DND-41 (cell line): ENCODE results near the gene LRRC43.

Source experiments
- ATAC-seq: fragments of 200-7000 bp; cut with Tn5 transposase; 3 replicates; pipeline ENCODE4 v1.9.1; 2021; ENCODE audit warnings: low read depth; ENCODE audit not compliant: insufficient read depth
- DNase-seq: peaks from one replicate; pipeline ENCODE4 v3.0.0-alpha.2; 2020
- H2AFZ ChIP-seq: 2 replicates; pipeline ENCODE4 v1.6.0; 2012; ENCODE audit warnings: low read depth, low read length
- H3K27ac ChIP-seq: 2 replicates; pipeline ENCODE4 v1.5.1; 2012; ENCODE audit warnings: low read length, inconsistent platforms
- H3K27me3 ChIP-seq: fragments of 200-600 bp; sonication (generic); 2 replicates; pipeline ENCODE4 v1.6.0; 2012; ENCODE audit warnings: low read length, mild to moderate bottlenecking, inconsistent platforms; ENCODE audit not compliant: insufficient read depth, poor library complexity
- H3K36me3 ChIP-seq: 2 replicates; pipeline ENCODE4 v1.5.1; 2012; ENCODE audit warnings: low read length, inconsistent platforms; ENCODE audit not compliant: insufficient read depth
- H3K4me1 ChIP-seq: 2 replicates; pipeline ENCODE4 v1.5.1; 2012; ENCODE audit warnings: mild to moderate bottlenecking, low read length; ENCODE audit not compliant: insufficient read depth
- H3K4me2 ChIP-seq: 2 replicates; pipeline ENCODE4 v1.6.0; 2012; ENCODE audit warnings: mild to moderate bottlenecking, moderate library complexity, low read length, inconsistent platforms; ENCODE audit not compliant: insufficient read depth
- H3K4me3 ChIP-seq, 2 experiments: fragments of 200-600 bp in 1 of 2; shearing (Covaris generic) in 1 of 2; 2 replicates each; pipeline ENCODE4 v1.5.1; 2012 to 2016; ENCODE audit warnings: inconsistent platforms in 2 of 2, low read length in 2 of 2, mild to moderate bottlenecking in 2 of 2, low read depth in 1 of 2, moderate library complexity in 1 of 2
- H3K79me2 ChIP-seq: 2 replicates; pipeline ENCODE4 v1.6.0; 2012; ENCODE audit warnings: low read length, inconsistent platforms; ENCODE audit not compliant: insufficient read depth
- H3K9ac ChIP-seq: 2 replicates; pipeline ENCODE4 v1.6.0; 2012; ENCODE audit warnings: low read depth, mild to moderate bottlenecking, inconsistent platforms, low read length, moderate library complexity
- H3K9me3 ChIP-seq: 2 replicates; pipeline ENCODE4 v1.5.1; 2012; ENCODE audit warnings: low read length, moderate library complexity, mild to moderate bottlenecking, inconsistent platforms; ENCODE audit not compliant: insufficient read depth, severe bottlenecking
- H4K20me1 ChIP-seq: 2 replicates; pipeline ENCODE4 v1.6.0; 2012; ENCODE audit warnings: low read length; ENCODE audit not compliant: insufficient read depth
- CTCF ChIP-seq: IDR thresholded peaks from 2 replicates; pipeline ENCODE4 v1.5.1; 2012; ENCODE audit warnings: borderline replicate concordance, low read length, moderate library complexity, mild to moderate bottlenecking; ENCODE audit not compliant: poor library complexity, severe bottlenecking; ENCODE audit errors: extremely low read depth
- EZH2 ChIP-seq: IDR thresholded peaks from 3 replicates; pipeline ENCODE4 v1.6.1; 2012; ENCODE audit warnings: borderline replicate concordance, low read depth, mild to moderate bottlenecking, moderate library complexity, low read length, inconsistent platforms; ENCODE audit not compliant: severe bottlenecking

LRRC43 gene

GRCh38 chr12:122145505-122146330 lies 37.2 kb upstream of the LRRC43 start:
- Histone ChIP-seq H3K4me2 (no peak overlapping the region), H3K36me3 (peaks cover 21% of the 10 kb centered on the region), H2AFZ (no peak overlapping the region), H3K27ac (no peak overlapping the region), H3K79me2 (no peaks in the 10 kb centered on the region), H3K4me1 (no peaks in the 10 kb centered on the region), H3K4me3 (no peak overlapping the region), H3K27me3 (no peaks in the 10 kb centered on the region), H3K9ac (no peak overlapping the region), H4K20me1 (peaks cover 3% of the 10 kb centered on the region; the same call in 1 of the 2 replicates), H3K9me3 (no peaks in the 10 kb centered on the region)
- no peak for TF ChIP-seq CTCF
- TF ChIP-seq EZH2, result no peak
- no peak for ATAC-seq
- DNase-seq, result no peak

GRCh38 chr12:122147514-122148290 lies 35.2 kb upstream of the LRRC43 start:
- Histone ChIP-seq H3K9ac (no peak overlapping the region), H3K27me3 (no peaks in the 10 kb centered on the region), H3K4me3 (no peak overlapping the region), H3K79me2 (no peaks in the 10 kb centered on the region), H2AFZ (no peak overlapping the region), H3K27ac (no peak overlapping the region), H3K36me3 (peaks cover 1% of the 10 kb centered on the region), H4K20me1 (no peaks in the 10 kb centered on the region), H3K9me3 (no peaks in the 10 kb centered on the region), H3K4me2 (no peak overlapping the region), H3K4me1 (no peaks in the 10 kb centered on the region)
- ATAC-seq (peak; percentile 18; the same call in 1 of the 3 replicates), DNase-seq (no peak)
- TF ChIP-seq EZH2, result no peak
- no peak for TF ChIP-seq CTCF

GRCh38 chr12:122148657-122149056 lies 34.3 kb upstream of the LRRC43 start:
- Histone ChIP-seq H3K9me3 (no peaks in the 10 kb centered on the region), H2AFZ (no peak overlapping the region), H3K27me3 (no peaks in the 10 kb centered on the region), H3K79me2 (no peaks in the 10 kb centered on the region), H3K36me3 (no peaks in the 10 kb centered on the region), H3K4me3 (no peak overlapping the region), H3K4me1 (no peaks in the 10 kb centered on the region), H4K20me1 (no peaks in the 10 kb centered on the region), H3K9ac (no peak overlapping the region), H3K4me2 (no peak overlapping the region), H3K27ac (no peak overlapping the region)
- ATAC-seq (no peak), DNase-seq (no peak)
- no peak for TF ChIP-seq CTCF
- TF ChIP-seq EZH2, result no peak
